DND-41 (cell line): ENCODE results near the gene RNF25.

Experiments
- ATAC-seq: fragments of 200-7000 bp; cut with Tn5 transposase; 3 replicates; pipeline ENCODE4 v1.9.1; 2021; ENCODE audit warnings: low read depth; ENCODE audit not compliant: insufficient read depth
- DNase-seq: peaks from one replicate; pipeline ENCODE4 v3.0.0-alpha.2; 2020
- H2AFZ ChIP-seq: 2 replicates; pipeline ENCODE4 v1.6.0; 2012; ENCODE audit warnings: low read depth, low read length
- H3K27ac ChIP-seq: 2 replicates; pipeline ENCODE4 v1.5.1; 2012; ENCODE audit warnings: low read length, inconsistent platforms
- H3K27me3 ChIP-seq: fragments of 200-600 bp; sonication (generic); 2 replicates; pipeline ENCODE4 v1.6.0; 2012; ENCODE audit warnings: low read length, mild to moderate bottlenecking, inconsistent platforms; ENCODE audit not compliant: insufficient read depth, poor library complexity
- H3K36me3 ChIP-seq: 2 replicates; pipeline ENCODE4 v1.5.1; 2012; ENCODE audit warnings: low read length, inconsistent platforms; ENCODE audit not compliant: insufficient read depth
- H3K4me1 ChIP-seq: 2 replicates; pipeline ENCODE4 v1.5.1; 2012; ENCODE audit warnings: mild to moderate bottlenecking, low read length; ENCODE audit not compliant: insufficient read depth
- H3K4me2 ChIP-seq: 2 replicates; pipeline ENCODE4 v1.6.0; 2012; ENCODE audit warnings: mild to moderate bottlenecking, moderate library complexity, low read length, inconsistent platforms; ENCODE audit not compliant: insufficient read depth
- H3K4me3 ChIP-seq, 2 experiments: fragments of 200-600 bp in 1 of 2; shearing (Covaris generic) in 1 of 2; 2 replicates each; pipeline ENCODE4 v1.5.1; 2012 to 2016; ENCODE audit warnings: inconsistent platforms in 2 of 2, low read length in 2 of 2, mild to moderate bottlenecking in 2 of 2, low read depth in 1 of 2, moderate library complexity in 1 of 2
- H3K79me2 ChIP-seq: 2 replicates; pipeline ENCODE4 v1.6.0; 2012; ENCODE audit warnings: low read length, inconsistent platforms; ENCODE audit not compliant: insufficient read depth
- H3K9ac ChIP-seq: 2 replicates; pipeline ENCODE4 v1.6.0; 2012; ENCODE audit warnings: low read depth, mild to moderate bottlenecking, inconsistent platforms, low read length, moderate library complexity
- H3K9me3 ChIP-seq: 2 replicates; pipeline ENCODE4 v1.5.1; 2012; ENCODE audit warnings: low read length, moderate library complexity, mild to moderate bottlenecking, inconsistent platforms; ENCODE audit not compliant: insufficient read depth, severe bottlenecking
- H4K20me1 ChIP-seq: 2 replicates; pipeline ENCODE4 v1.6.0; 2012; ENCODE audit warnings: low read length; ENCODE audit not compliant: insufficient read depth
- EZH2 ChIP-seq: IDR thresholded peaks from 3 replicates; pipeline ENCODE4 v1.6.1; 2012; ENCODE audit warnings: borderline replicate concordance, low read depth, mild to moderate bottlenecking, moderate library complexity, low read length, inconsistent platforms; ENCODE audit not compliant: severe bottlenecking
- TF ChIP-seq, protein P1 (sequence below): IDR thresholded peaks from 2 replicates; pipeline ENCODE4 v1.5.1; 2012; ENCODE audit warnings: borderline replicate concordance, low read length, moderate library complexity, mild to moderate bottlenecking; ENCODE audit not compliant: poor library complexity, severe bottlenecking; ENCODE audit errors: extremely low read depth

RNF25 gene

DNA sequence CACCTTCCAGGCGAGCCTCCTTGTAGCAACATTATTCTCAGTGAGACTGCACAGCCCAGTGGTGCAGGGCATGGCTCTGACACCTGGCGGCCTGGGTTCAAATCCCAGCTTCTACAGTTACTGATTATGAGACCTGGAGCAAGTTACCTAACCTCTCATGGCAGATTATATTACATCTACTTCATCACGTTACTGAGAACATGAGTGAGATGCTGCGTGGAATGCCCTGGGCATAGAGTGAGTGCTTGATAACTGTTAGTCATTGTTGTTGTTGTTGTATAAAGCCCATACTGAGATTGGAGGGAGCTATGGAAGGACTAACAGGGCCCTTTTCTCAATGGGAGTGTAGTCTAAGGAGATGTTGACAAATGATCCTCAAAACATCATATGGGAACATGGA lies 45.4 kb downstream of the RNF25 start:
- Histone ChIP-seq H4K20me1 (no peaks in the 10 kb centered on the region), H3K36me3 (no peaks in the 10 kb centered on the region), H3K79me2 (no peaks in the 10 kb centered on the region), H3K27me3 (no peaks in the 10 kb centered on the region), H3K27ac (no peak overlapping the region), H3K9me3 (no peaks in the 10 kb centered on the region), H3K4me3 (no peak overlapping the region), H3K9ac (no peak overlapping the region), H2AFZ (no peak overlapping the region), H3K4me2 (no peak overlapping the region), H3K4me1 (no peaks in the 10 kb centered on the region)
- DNase-seq (no peak), ATAC-seq (no peak)
- no peak for TF ChIP-seq EZH2
- TF ChIP-seq, protein P1, sequence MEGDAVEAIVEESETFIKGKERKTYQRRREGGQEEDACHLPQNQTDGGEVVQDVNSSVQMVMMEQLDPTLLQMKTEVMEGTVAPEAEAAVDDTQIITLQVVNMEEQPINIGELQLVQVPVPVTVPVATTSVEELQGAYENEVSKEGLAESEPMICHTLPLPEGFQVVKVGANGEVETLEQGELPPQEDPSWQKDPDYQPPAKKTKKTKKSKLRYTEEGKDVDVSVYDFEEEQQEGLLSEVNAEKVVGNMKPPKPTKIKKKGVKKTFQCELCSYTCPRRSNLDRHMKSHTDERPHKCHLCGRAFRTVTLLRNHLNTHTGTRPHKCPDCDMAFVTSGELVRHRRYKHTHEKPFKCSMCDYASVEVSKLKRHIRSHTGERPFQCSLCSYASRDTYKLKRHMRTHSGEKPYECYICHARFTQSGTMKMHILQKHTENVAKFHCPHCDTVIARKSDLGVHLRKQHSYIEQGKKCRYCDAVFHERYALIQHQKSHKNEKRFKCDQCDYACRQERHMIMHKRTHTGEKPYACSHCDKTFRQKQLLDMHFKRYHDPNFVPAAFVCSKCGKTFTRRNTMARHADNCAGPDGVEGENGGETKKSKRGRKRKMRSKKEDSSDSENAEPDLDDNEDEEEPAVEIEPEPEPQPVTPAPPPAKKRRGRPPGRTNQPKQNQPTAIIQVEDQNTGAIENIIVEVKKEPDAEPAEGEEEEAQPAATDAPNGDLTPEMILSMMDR, result no peak

DNA sequence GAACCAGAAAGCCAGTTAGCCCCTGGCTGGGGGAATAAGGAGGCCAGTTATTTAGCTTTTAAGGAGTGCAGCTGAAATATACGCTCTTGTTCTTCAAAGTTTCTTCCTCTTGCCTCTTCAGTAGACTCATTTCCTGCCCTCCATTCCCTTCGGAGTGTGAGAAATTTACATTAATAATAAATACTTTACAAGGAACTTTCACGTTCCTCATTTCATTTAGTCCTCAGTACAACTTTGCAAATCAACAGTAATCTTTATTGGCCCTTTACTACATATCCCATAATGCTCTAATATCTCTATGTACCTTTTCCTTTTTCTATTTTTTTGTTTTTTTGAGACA lies 48.5 kb downstream of the RNF25 start:
- ATAC-seq (no peak), DNase-seq (no peak)
- H3K27ac ChIP-seq, result no peak overlapping the region
- TF ChIP-seq EZH2, result no peak
- TF ChIP-seq, protein P1, result no peak
- no peak overlapping the region for H3K4me3 ChIP-seq
- no peaks in the 10 kb centered on the region for H3K27me3 ChIP-seq
- no peaks in the 10 kb centered on the region for H4K20me1 ChIP-seq
- H3K4me1 ChIP-seq, result no peaks in the 10 kb centered on the region
- no peaks in the 10 kb centered on the region for H3K79me2 ChIP-seq
- no peaks in the 10 kb centered on the region for H3K36me3 ChIP-seq
- H3K9ac ChIP-seq, result no peak overlapping the region
- no peak overlapping the region for H3K4me2 ChIP-seq
- no peaks in the 10 kb centered on the region for H3K9me3 ChIP-seq
- H2AFZ ChIP-seq, result 0 out of 2 replicates have a peak overlapping the region, but pooled peaks have one; percentile 1

DNA sequence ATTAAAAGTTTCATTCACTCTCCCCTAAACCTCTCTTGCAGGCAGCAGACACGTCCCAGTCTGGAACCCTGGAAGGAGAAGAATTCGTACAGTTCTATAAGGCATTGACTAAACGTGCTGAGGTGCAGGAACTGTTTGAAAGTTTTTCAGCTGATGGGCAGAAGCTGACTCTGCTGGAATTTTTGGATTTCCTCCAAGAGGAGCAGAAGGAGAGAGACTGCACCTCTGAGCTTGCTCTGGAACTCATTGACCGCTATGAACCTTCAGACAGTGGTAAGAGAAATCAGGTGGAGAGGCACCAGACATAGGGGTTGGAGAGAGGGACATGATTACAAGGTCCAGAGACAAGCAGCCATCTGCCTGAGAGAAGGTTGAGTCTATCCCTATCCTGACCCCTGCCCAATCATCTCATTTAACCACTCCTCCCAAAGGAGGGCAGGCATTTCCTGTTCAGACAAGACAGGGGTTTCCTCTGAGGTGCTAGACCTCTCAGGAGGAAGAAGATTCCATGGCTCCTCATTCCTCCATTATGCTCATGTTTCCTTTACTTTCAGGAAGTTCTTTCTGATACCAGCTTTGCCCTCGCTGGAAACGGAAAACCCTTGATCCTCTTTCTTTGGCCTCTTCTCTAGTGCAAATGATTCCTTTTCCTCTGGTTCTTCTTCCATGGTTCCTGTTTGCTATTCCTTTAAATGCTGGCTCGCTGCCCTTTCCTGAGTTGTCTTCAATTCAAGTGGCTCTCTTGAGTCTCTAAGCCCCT lies 49.0 kb downstream of the RNF25 start:
- Histone ChIP-seq H3K4me2 (no peak overlapping the region), H3K79me2 (no peaks in the 10 kb centered on the region), H3K4me3 (no peak overlapping the region), H3K9ac (no peak overlapping the region), H2AFZ (0 out of 2 replicates have a peak overlapping the region, but pooled peaks have one; percentile 1), H3K9me3 (no peaks in the 10 kb centered on the region), H3K27me3 (no peaks in the 10 kb centered on the region), H3K36me3 (no peaks in the 10 kb centered on the region), H3K27ac (no peak overlapping the region), H4K20me1 (no peaks in the 10 kb centered on the region), H3K4me1 (no peaks in the 10 kb centered on the region)
- TF ChIP-seq EZH2, result no peak
- TF ChIP-seq, protein P1, result no peak
- peak; percentile 42; the same call in 1 of the 3 replicates for ATAC-seq
- DNase-seq, result no peak

DNA sequence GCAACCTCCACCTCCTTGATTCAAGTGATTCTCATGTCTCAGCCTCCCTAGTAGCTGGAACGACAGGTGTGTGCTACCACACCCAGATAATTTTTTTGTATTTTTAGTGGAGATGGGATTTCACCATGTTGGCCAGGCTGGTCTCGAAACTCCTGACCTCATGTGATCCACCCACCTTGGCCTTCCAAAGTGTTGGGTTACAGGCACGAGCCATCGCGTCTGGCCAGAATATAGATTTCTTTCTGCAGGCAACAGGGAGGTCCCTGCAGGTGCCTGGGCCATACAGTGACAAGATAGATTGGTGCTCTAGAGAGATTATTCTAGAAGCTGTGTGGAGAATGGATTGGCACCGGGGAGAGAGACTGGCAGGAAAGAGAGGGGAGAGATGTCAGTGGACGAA lies 50.8 kb downstream of the RNF25 start:
- Histone ChIP-seq H2AFZ (no peak overlapping the region), H3K27ac (no peak overlapping the region), H3K4me2 (no peak overlapping the region), H3K27me3 (no peaks in the 10 kb centered on the region), H3K79me2 (no peaks in the 10 kb centered on the region), H3K4me1 (no peaks in the 10 kb centered on the region), H4K20me1 (no peaks in the 10 kb centered on the region), H3K36me3 (no peaks in the 10 kb centered on the region), H3K9me3 (no peaks in the 10 kb centered on the region), H3K4me3 (no peak overlapping the region), H3K9ac (no peak overlapping the region)
- TF ChIP-seq EZH2, result no peak
- TF ChIP-seq, protein P1, result no peak
- DNase-seq, result no peak
- no peak for ATAC-seq
